Stimulated activated CD4-positive, alpha-beta T cell treated with anti-CD3 and anti-CD28 coated beads, Interleukin-15, amount 100 ng/mL, for 1 hour (primary cell): ENCODE results near the gene USP2.

Experiments used
- DNase-seq, 2 donors: peaks; one replicate each; pipeline ENCODE4 v3.0.0-alpha.2; 2020; ENCODE audit warnings: low read depth in 1 of 2, low spot score in 1 of 2

USP2 gene

DNA sequence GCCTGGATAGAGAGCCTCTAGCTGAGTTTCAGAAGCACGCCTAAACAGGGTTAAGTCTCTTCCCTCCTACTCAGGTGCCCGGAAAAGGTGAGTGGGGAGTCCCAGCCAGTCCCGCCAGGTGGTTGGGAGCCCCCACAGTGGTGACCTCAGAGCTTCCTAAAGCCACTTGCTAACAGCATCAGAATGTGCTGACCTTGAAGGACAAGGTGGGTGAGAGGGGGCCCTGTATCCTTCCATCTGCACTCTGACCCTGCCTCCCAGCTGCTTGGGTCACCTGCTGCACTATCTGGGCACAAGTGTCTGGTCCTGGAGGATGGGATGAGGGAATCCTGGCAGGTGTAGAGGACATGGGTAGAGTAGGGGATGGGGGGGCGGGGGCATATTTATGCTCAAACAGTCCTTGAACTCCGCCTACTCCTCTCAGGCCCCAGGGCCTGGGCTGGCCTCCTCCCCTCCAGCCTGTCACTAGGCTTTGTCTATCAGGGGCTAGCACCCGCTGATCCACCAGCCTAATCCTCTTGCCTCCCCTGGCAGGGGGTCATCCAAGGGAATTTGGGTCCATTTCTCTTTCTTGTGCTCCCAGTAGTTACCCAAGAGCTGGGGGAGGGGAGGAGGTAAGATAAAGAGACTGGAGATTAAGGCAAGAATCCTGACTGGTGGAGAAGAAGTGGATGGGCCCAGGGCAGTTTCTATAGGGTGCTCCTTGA is 3.4 kb downstream of the USP2 start:
- no peak for DNase-seq

DNA sequence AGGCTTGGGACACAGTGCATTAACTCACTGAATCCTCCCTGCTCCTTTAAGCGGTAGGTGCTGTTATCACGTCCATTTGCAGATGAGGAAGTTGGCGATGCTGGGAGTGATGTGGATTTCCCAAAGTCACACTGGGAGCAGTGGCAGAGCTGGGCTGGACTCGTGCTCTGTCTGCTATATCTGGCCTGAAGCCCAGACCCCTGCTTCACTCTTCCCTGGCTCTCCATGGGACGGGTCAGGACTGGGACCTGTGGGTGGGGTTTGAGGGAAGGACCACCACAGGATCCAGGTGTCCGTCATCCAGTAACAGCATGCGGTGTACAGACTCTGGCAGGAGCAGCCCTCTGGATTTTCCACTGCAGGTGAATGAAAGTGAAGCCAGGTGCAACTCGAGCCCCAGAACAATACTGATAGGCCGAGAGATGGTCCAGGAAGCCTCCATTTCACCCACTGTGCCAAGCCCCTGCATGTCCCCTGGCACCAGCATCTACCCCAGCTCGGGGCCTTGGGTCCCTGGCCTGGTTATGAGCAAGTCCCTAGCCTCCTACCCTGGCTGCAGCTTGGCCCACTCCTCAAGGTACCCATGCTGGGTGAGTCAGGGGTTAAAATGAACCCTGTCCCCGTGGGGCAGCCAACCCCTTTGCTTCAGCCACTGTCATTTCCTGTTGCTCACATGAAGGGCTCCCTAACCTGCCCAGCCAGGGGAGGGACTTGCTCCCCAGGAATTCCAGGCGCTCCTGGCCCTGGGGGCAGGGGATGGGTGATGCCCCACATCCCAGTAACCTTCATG is 4.2 kb downstream of the USP2 start:
- DNase-seq = no peak

DNA sequence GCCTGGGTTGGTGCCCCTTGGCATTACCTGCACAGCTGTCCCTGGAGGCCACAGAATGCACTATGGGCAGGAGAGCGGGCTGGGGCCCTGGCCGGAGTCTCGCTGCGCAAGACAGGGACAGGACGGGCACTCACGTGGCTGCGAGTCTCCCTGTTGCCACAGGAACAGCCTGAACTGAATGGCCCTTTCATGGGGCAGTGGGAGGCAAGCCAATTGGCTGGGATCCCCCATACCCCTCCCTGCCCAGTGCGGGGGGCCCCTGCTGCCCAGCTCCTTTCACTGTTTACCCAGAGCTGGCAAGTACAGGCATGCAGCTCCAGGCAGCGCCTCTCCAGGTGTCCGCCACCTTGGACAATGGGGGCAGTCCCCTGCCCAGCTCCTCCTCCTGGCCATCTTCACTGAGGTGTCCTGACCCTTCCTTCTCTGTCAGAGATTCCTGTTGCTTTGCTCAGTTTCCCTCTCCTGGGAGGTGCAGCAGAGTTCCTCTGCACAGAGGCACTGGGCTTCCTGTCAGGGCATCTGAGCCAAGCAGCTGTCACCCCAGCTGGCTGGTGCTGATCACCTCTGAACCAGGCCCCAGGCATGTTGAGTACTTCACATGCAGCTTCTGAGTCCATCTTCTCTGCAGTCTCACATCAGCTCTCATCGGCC is 5.2 kb downstream of the USP2 start:
- no peak for DNase-seq

DNA sequence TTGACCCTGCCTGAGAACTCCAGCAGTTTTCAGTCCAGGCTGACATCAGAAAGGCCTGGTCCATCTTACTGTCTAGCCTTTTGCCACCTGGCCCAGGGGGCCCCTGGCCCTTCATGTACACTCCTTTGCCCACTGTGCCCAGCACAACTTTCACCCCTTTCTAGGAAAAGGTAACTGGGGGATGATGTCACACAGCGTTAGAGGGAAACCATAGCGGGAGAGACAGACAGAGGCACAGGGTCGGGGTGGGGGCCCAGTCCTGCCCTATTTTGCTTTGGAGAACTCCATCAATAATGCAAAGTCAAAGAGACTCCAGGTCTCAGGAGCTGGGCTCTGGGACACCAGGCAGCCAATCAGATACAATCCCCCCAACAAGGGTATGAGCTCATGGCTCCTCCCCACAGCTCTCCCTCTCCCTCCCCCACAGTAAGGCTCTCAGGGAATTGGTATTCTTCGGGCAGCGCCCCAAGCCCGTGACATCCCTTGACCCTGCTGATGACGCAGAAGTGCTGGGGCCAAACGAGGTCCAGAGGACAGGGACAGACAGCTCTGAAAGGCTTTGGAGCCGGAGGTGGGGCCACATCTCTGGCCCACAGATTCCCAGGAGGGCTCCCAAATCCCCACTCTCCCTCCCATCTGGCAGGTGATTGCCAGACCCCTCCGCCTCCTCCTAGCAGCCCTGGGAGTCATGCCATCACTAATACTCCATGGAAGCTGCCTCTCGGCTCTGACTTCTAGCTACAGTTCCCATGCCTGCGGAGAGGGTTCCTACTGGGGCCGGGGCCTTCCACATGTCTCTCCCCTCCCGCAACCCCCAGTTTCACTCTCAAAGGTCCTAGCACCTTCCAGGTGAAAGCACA is 5.9 kb downstream of the USP2 start:
- no peak for DNase-seq

DNA sequence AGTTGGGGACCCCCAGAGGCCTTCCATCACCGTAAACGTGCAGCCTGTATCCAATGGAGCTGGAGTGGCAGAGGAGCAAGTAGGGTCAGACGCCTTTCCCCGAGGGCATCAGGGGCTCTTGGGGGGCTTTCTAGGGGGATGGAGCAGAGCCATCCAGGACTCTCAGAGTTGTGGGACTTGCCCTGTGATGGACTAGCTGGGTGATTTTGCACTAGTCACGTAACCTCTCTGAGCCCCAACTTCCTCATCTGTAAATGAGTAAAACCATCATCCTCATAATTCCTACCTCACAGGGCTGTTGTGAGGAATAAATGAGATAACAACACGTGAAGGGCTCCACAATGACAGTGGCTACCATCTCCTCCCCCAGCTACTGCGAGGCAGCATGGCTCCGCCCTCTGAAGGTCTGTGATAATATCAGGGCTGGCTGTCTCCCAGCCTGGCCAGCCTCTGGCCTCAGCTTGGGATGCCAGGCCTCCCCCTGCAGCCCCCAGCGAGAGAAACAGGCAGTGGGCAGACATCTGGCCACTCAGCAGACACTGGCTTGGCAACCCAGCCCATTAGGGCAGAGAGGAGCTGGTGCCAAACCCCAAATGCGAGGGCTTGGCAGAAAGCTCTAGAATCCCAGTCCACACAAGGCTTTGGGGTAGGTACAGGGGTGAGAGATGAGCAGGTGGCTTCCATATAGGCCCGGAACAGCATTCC is 6.7 kb downstream of the USP2 start:
- no peak for DNase-seq

DNA sequence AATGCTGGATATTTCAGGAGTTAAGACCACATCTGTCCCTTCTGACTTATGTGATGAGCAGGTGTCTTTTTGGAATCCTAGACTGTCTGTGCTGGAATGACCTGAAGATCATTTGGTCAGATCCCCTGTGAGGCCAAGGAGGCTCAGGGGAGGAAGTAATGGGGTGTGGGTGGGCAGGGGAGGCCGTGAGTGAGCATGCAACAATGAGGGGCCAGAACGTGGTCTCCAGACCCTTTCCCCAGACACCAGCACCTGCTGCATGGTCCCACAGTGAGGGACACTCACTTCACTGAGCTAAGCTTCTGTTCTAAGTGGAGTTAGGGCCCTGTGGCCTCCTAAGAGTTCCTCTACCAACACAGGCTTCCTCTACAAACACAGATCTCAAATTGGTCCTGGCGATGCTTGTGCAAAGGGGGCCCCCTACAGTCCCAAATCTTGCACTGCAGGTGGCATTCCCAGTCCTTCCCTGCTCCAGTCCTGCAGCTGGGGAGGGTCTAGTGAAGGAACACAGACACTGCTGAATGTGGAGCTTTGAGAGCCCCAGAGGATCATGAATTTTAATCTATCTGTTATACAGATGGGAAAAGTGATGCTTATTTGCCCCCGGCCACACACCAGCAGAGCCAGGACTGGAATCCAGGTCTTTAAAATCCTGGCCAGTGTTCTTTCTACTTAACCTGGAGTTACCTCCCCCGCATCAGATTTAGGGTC is 7.4 kb downstream of the USP2 start:
- no peak for DNase-seq

DNA sequence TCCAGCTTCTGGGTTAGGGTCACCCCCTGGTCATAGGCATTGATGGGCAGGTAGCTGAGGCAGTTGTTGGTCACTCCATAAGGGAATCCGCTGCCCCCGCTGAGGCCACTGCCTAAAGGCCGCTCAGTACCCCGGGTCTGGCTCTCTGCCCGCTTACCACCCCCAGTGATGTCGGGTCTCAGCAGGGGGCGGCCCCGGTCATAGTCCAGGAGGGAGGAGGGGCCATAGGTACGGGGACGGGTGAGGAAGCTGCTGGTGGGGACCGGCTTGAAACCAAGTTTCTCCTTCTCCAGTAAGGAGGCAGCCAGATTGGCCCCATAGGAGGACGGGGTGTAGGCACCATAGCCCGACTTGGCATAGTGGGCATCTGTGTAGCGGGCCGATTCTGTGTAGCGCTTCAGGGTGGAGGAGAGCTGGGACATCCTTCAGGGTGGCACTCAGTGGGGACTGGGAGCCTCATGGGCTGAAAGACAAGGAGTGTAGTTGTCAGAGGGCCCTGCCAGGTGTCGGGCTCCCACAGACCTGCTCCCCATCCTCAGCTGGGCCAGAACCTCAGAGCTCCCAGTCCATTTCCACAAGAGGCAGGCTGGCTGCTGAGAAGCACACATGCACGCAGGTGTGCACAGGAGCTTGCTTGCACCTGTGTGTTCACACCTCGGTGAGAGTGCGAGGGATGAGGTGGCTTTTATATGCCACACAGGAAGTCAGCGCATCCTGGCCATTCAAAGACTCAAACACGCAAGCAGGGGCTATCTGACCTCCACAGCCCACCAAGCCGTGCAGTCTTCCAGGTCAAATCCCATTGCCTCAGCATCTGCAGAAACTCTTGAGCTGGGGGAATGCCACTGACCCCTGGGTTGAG is 8.2 kb downstream of the USP2 start:
- DNase-seq = no peak

DNA sequence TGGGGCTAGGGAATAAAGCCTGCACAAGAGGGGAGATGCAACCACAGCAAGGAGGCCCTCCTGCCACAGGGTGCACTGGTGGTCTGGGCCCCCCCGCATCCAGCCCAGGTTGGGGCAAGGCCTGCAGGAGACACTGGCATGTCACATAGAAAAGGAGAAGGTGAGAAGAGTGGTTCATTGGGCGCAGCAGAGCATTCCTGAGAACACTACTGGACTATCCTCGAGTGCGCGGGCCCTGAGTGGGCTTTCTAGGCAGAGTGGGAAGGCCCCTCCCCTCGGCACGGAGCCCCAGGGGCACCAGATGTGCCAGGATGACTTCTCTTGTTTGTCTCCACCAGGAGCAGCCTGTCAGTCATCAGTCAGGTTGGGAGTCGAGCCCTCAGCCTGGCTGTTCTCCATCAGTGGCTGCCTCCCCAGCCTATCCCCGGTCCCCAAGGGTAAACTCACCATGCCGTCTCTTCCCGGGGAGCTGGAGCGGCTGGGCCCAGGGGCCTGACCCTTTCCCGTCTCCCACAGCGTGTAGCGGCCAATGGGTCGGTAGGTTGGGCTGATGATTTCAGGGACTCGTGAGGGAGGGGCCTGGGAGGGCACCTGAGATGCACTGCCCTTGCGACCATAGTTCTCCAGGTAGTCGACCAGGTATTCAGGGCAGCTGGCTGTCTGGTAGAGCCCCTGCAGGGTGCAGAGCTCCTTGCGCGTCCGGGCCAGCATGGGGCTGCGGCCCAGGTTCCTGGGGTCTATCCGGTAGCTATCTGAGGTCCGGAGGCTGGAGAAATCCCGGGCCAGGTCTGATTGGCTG is 9.0 kb downstream of the USP2 start:
- no peak for DNase-seq

DNA sequence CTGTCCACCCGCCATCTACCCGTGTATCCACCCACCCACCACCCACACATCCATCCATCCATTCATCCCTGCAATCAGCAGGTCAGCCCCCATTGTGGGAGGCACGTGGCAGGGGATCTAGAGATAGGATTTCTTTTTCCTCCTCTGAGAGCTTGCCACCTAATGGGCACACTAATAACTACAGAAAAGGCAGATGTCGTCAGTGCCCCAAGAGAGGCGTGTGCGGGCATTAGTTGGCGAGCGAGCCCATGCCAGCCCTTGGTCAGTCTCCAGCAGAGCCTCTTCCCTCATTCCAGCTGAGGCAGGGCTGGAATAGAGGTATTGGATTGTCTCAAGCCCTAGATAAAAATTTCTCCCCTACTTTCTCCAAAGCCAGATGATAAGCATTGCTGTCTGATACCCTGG is 9.7 kb downstream of the USP2 start:
- no peak for DNase-seq

DNA sequence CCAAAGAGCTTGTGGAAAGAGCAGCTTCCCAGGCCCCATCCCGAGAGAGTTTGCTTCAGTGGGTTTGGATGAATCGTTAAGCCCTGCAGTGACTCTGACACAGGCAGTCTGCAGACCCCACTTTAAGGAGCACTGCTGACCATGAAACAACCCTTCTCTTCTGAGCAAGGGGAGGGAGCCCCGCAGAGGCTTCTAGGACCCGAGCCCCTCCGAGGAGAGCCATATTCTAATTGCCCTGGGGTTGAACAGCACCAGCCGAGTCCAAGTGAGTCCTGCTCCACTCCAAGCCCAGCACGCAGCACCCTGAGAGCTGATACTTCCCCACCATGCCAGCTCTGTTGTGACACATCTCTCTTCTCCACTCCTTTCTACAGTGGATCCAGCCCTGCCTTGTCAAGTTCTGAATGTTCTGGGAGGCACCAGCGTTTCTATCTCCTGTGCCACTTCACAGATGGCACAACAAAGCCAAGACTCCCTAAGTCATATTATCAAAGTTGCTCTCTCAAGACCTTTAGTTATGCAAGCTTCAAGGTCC is 10.4 kb downstream of the USP2 start:
- DNase-seq = no peak

DNA sequence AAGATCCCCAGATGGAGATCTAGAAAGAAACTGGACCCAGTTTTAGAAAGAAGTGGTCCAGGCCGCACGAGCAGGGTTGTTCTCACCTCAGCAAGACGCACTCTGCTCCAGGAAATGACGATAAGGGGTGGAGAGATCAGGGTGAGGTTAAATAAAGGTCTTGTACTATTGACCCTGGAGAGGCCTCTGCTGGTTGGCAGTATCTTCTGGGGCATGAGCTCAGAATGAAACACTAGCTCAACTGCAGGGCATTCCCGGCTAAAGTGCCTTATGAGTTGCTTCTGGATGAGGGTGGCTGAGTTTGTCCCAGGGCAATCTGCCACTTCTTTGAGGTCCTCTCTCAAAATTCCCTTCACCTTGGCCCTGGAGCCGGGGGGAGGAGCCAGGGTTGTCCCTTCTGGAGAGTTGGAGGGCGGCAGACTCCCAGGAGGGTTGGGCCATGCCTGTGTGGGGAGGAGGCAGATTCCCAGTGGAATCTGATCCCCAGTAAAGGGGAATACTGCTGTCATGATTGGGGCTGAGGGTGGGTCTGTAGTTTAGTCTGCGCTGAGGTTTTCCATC is 10.9 kb downstream of the USP2 start:
- DNase-seq = no peak

DNA sequence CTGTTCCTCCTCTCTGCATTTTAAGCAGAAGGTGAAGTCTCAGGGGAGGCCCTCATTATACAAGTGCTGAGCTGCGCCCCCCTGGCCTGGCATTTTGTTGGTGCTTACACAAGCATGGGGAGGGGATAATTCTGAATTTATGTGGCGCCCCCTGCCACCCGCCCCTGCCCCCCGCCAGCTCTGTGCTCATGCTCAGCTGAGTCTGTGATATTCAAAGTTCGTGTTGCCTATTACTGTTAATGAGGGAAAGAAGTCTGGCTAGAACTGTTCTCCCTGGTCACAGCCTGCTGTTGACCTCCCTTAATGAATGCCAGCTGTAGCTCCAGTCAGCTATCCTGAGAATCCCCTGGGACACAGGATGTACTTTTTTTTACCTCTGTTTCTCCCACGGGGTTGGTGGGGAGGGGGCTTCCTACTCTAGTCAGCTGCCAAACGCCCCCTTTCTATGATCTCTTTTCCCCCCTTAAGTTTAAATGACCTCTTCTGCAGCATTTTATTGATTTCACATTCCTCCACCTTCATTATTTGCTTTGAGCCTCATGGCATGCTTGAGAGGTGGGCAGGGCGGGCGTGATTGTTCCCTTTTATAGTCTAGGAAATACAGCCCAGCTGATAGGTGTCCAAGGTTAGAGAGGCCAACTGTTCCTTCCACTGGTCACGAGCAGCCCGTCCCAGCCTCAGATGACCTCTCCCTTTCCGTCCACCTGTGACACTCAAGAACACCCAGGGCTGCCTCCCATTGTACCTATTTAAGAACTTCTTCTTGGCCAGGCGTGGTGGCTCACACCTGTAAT is 12.2 kb downstream of the USP2 start:
- DNase-seq = no peak

DNA sequence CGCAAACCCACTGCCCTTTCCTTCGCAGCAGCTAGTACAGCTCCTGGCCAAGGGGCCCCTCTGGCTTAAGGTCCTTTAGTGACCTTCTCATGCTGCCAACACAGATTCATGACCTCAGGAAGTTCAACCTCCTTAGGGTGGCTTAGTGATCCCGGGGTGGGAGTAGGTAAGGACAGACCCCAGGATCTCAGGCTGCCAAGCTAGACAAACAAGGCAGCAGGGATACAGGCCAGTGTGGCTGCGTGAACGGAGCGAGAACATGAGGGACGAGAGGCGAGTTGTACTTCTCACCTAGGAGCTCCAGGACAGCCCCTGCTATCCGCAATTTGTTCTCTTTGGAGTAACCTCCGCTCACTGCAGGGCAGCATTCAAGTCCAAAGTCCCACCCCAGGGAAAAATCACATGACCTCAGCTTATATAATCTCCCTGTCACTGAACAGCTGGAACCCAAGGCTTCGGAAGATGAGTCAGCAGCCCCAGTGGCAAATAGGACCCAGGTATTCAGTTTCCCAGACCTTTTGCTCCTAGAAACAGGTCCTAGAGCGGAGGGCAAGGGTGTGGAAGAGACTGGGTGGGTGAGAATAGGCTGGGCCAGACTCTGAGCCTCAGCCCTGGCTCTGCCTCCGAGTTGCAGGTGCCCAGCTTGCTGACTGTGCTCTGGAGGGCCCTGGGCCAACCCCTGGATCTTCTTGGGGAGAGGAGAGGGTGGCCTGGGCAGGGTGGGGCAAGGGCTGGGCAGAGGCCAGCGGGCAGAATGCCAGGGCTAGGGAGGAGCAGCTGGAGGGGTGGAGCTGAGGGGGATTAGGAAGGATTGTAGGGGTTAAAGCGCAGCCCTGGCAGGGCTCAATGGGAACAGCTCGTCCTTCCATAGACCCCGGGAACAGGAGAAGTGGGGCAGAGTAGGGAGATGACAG is 13.1 kb downstream of the USP2 start:
- no peak for DNase-seq

DNA sequence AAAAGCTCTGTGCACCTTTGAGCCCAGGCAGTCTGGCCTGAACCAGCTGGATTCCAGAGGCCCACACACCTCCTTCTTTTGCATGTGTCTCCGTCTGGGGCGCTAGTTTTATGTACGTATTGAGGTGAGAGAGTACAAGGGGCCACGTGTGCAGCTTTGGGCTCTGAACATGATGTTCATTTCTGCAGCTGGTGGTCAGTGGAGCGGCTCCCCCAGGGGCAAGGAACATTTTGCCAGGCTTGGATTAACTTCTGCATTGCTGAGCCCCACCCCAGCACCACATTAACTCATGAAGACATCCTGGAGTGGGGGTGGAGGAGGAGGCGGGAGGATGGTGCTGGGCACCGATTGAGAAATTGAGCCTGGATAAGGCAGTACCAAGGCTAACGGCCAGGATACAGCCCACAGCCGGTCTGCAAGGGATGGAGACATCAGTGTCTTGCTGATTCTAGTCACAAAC is 13.8 kb downstream of the USP2 start:
- DNase-seq = no peak

DNA sequence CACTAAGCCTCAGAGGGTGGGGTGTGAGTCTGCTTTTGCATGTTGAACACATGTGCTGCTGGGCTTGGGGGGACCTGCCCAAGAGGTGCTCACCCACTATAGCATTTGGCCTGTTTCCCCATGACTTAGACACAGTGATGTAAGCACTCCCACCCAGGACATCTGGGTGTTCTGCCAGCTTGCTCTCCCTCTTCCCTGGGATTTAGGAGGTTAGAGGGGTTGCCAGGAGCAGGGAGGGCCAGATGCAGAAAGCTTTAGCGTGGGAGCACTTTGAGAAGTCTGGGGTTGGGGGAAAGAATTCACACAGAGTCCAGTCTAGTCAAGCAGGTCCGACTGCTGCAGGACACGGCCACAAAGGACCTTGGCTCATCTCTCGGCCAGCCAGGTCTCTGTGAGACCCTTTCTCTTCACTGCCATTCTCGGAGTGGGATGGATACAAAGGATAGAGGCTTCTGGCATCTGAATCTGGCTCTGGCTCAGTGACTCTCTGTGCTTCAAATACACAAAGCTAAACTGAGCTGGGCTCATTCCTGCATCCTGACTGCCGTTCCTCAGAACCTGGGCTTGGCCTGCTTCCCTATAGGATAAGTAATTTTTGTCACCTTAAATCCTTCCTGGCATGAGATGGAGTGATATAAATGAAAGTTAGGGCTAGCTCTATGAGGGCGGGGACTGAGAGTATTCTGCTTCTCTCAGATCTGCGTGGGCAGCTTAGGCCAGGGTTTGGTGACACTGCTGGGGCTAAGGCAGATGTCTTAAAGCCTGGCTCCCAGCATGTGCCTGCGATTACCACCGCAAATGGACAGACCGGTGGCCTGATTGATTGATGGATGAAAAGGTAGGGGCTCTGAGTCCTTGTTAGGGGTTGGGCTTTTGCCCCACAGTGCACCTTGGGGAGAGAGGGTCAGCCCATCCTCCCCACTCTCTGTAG is 14.5 kb downstream of the USP2 start:
- no peak for DNase-seq
